Tibial nerve (tissue), 4 donors: ENCODE data around the gene DEFB110. TPM values are rescaled to one million over a fixed set of nuclear protein-coding genes. Genes with fewer than 3 reads are reported as not detected.

ENCODE experiments used
- DNase-seq, 2 donors: peaks; one replicate each; pipeline ENCODE4 v3.0.0-alpha.2; 2019; ENCODE audit warnings: low spot score in 2 of 2
- H3K27ac ChIP-seq, 4 donors: fragments of 200-600 bp; sonication (generic) in 3 of 4; one replicate each; pipeline ENCODE4 v1.5.1; 2017 to 2019; ENCODE audit warnings: mild to moderate bottlenecking in 1 of 4
- H3K27me3 ChIP-seq, 2 donors: fragments of 200-600 bp; sonication (generic) in 1 of 2; one replicate each; pipeline versions ENCODE4 v1.5.1 to v1.6.0; 2017 to 2019
- H3K36me3 ChIP-seq, 3 donors: fragments of 200-600 bp; sonication (generic); one replicate each; pipeline ENCODE4 v1.5.1; 2018 to 2019
- H3K4me1 ChIP-seq, 4 donors: fragments of 200-600 bp; sonication (generic) in 3 of 4; one replicate each; pipeline ENCODE4 v1.5.1; 2017 to 2019
- H3K4me3 ChIP-seq, 4 donors: fragments of 200-600 bp; sonication (generic) in 3 of 4; one replicate each; pipeline ENCODE4 v1.5.1; 2017 to 2019; ENCODE audit warnings: mild to moderate bottlenecking in 1 of 4, moderate library complexity in 1 of 4
- H3K9me3 ChIP-seq, 4 donors: fragments of 200-600 bp; sonication (generic) in 3 of 4; one replicate each; pipeline ENCODE4 v1.5.1; 2017 to 2019
- EP300 ChIP-seq, 2 donors: sonication (generic); formaldehyde crosslinking; IDR thresholded peaks; one replicate each; pipeline ENCODE4 v1.6.1; 2017; ENCODE audit warnings: antibody characterized with exemption in 2 of 2, mild to moderate bottlenecking in 1 of 2
- POLR2A ChIP-seq, 2 donors: fragments of 450-650 bp; IDR thresholded peaks; one replicate each; pipeline ENCODE4 v1.6.1; 2017; ENCODE audit warnings: antibody characterized with exemption in 2 of 2, mild to moderate bottlenecking in 2 of 2, moderate library complexity in 2 of 2
- WGBS, 2 donors: methylation state at CpG; one replicate each; pipeline ENCODE4 v1.1.5; 2018; 5-methylcytosine and 5-hydroxymethylcytosine counted together
- total RNA-seq, 4 donors: library from RNA; depleted of rRNA; stranded (reverse); fragments of >200 nt; gene quantifications; one replicate each; pipeline ENCODE4 v1.1.0, GENCODE V29; 2016
- TF ChIP-seq, protein P1 (sequence below), 5 experiments: fragments of 200-600 bp in 3 of 5; fragments of 450-650 bp in 2 of 5; sonication (generic) in 3 of 5; IDR thresholded peaks; one replicate each; pipeline ENCODE4 v1.5.1; 2016 to 2019; ENCODE audit warnings: antibody characterized with exemption in 5 of 5, mild to moderate bottlenecking in 3 of 5, moderate library complexity in 2 of 5

Gene DEFB110
- total RNA-seq, 4 donors from 2014 or later, result not detected

- Histone ChIP-seq H3K9me3 (no peaks in the 10 kb centered on the region), H3K36me3 (no peaks in the 10 kb centered on the region)
These were observed 25.2 kb upstream of the DEFB110 start for GRCh38 chr6:50047026-50047425.

GRCh38 chr6:50030777-50031562 is 9.2 kb upstream of the DEFB110 start:
- DNase-seq, result no peak
- Histone ChIP-seq H3K9me3 (peaks cover 0 to 6% (median 0%) of the 10 kb centered on the region in 4 donors), H3K27ac (no peak overlapping the region), H3K27me3 (no peaks in the 10 kb centered on the region), H3K4me3 (no peak overlapping the region), H3K4me1 (no peaks in the 10 kb centered on the region), H3K36me3 (no peaks in the 10 kb centered on the region)
- WGBS, 2 donors, result 45 to 60% methylated on average over 18 of the region's 18 CpGs
- TF ChIP-seq EP300 (IDR thresholded peaks at IDR 0.05) (no peak), POLR2A (IDR thresholded peaks at IDR 0.05) (no peak)
- TF ChIP-seq, protein P1, sequence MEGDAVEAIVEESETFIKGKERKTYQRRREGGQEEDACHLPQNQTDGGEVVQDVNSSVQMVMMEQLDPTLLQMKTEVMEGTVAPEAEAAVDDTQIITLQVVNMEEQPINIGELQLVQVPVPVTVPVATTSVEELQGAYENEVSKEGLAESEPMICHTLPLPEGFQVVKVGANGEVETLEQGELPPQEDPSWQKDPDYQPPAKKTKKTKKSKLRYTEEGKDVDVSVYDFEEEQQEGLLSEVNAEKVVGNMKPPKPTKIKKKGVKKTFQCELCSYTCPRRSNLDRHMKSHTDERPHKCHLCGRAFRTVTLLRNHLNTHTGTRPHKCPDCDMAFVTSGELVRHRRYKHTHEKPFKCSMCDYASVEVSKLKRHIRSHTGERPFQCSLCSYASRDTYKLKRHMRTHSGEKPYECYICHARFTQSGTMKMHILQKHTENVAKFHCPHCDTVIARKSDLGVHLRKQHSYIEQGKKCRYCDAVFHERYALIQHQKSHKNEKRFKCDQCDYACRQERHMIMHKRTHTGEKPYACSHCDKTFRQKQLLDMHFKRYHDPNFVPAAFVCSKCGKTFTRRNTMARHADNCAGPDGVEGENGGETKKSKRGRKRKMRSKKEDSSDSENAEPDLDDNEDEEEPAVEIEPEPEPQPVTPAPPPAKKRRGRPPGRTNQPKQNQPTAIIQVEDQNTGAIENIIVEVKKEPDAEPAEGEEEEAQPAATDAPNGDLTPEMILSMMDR (IDR thresholded peaks at IDR 0.05), result no peak

More at GRCh38 chr6:50047026-50047425, 25.2 kb upstream of the DEFB110 start:
- Histone ChIP-seq H3K4me1 (no peaks in the 10 kb centered on the region), H3K4me3 (no peak overlapping the region), H3K27me3 (no peaks in the 10 kb centered on the region), H3K27ac (no peak overlapping the region)
- WGBS, 2 donors, result 72 to 76% methylated on average over 3 of the region's 3 CpGs
- no peak for DNase-seq
- TF ChIP-seq POLR2A (IDR thresholded peaks at IDR 0.05) (no peak), EP300 (IDR thresholded peaks at IDR 0.05) (no peak)
- TF ChIP-seq, protein P1 (IDR thresholded peaks at IDR 0.05), result no peak

DNA sequence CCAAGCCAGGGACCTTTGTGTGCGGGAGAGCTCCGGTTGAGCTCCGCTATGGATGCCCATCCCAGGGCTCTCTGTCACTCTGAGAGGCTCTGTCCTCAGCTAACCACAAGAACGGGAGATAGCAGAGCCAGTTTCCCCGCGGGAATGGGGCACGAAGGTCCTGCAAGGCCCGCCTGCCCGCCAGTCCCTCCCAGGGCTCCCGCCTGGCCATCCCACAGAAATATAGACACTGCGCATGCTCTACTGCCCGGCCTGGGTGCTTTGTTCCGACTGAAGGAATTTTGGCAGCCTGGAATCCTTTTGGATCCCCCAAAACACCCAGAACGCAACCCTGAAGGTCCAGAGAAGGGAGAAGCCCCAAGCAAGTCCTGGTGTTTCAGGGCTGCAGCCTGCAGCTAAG is 8.6 kb upstream of the DEFB110 start:
- DNase-seq, result no peak
- 73 to 88% methylated on average over 5 to 14 of the region's 14 CpGs for WGBS, 2 donors

GRCh38 chr6:50025258-50025657 is 3.5 kb upstream of the DEFB110 start:
- H3K27me3 ChIP-seq, result no peaks in the 10 kb centered on the region
- no peaks in the 10 kb centered on the region for H3K4me1 ChIP-seq
- TF ChIP-seq, protein P1 (IDR thresholded peaks at IDR 0.05), result no peak
- TF ChIP-seq POLR2A (IDR thresholded peaks at IDR 0.05), result no peak
- no peak for TF ChIP-seq EP300 (IDR thresholded peaks at IDR 0.05)
- H3K4me3 ChIP-seq, result no peak overlapping the region
- no peak overlapping the region for H3K27ac ChIP-seq
- 88 to 90% methylated on average over 3 to 4 of the region's 4 CpGs for WGBS, 2 donors
- no peaks in the 10 kb centered on the region for H3K36me3 ChIP-seq
- H3K9me3 ChIP-seq, result no peaks in the 10 kb centered on the region
- no peak for DNase-seq

More for the DNA sequence above, 8.6 kb upstream of the DEFB110 start:
- TF ChIP-seq EP300 (IDR thresholded peaks at IDR 0.05), result no peak
- TF ChIP-seq, protein P1 (IDR thresholded peaks at IDR 0.05), result no peak
- no peak for TF ChIP-seq POLR2A (IDR thresholded peaks at IDR 0.05)
- Histone ChIP-seq H3K36me3 (no peaks in the 10 kb centered on the region), H3K4me3 (no peak overlapping the region), H3K27ac (no peak overlapping the region), H3K27me3 (no peaks in the 10 kb centered on the region), H3K9me3 (peaks cover 0 to 6% (median 0%) of the 10 kb centered on the region in 4 donors), H3K4me1 (no peaks in the 10 kb centered on the region)

GRCh38 chr6:50007819-50008218 is 14.0 kb downstream of the DEFB110 start:
- Histone ChIP-seq H3K9me3 (no peaks in the 10 kb centered on the region), H3K27ac (no peak overlapping the region), H3K4me3 (no peak overlapping the region), H3K36me3 (no peaks in the 10 kb centered on the region), H3K4me1 (no peaks in the 10 kb centered on the region), H3K27me3 (no peaks in the 10 kb centered on the region)
- no peak for TF ChIP-seq EP300 (IDR thresholded peaks at IDR 0.05)
- TF ChIP-seq, protein P1 (IDR thresholded peaks at IDR 0.05), result no peak
- TF ChIP-seq POLR2A (IDR thresholded peaks at IDR 0.05), result no peak
- WGBS, 2 donors, result 82 to 83% methylated on average over 3 of the region's 3 CpGs
- no peak for DNase-seq
